GM12873 (cell line): ENCODE data around the gene COL19A1.

Experiments
- CTCF ChIP-seq: IDR thresholded peaks from 2 replicates; pipeline ENCODE4 v1.5.1; 2012; ENCODE audit warnings: low read depth, mild to moderate bottlenecking, moderate library complexity, low read length, control low read depth; ENCODE audit not compliant: insufficient read depth; ENCODE audit errors: missing control alignments

Gene COL19A1

GRCh38 chr6:70033781-70034180, 167.4 kb downstream of the COL19A1 start:
- no peak for TF ChIP-seq CTCF

GRCh38 chr6:70037445-70037844, 171.1 kb downstream of the COL19A1 start:
- no peak for TF ChIP-seq CTCF

GRCh38 chr6:70040766-70041165, 174.4 kb downstream of the COL19A1 start:
- no peak for TF ChIP-seq CTCF

- TF ChIP-seq CTCF = no peak
These were observed 175.1 kb downstream of the COL19A1 start for GRCh38 chr6:70041411-70041810.

- no peak for TF ChIP-seq CTCF
These were observed 179.1 kb downstream of the COL19A1 start for GRCh38 chr6:70045413-70045812.

- no peak for TF ChIP-seq CTCF
These were observed 185.1 kb downstream of the COL19A1 start for GRCh38 chr6:70051197-70052124.

GRCh38 chr6:70059039-70059719, 192.8 kb downstream of the COL19A1 start:
- no peak for TF ChIP-seq CTCF
